GM12874 (cell line): ENCODE measurements around the gene VAV2.

Experiments used
- CTCF ChIP-seq: IDR thresholded peaks from 2 replicates; pipeline ENCODE4 v1.5.1; 2011; ENCODE audit warnings: low read depth, mild to moderate bottlenecking, control low read depth, low read length, moderate library complexity; ENCODE audit not compliant: insufficient read depth

The VAV2 gene

GRCh38 chr9:133793471-133793870 is 198.7 kb downstream of the VAV2 start:
- no peak for TF ChIP-seq CTCF

- TF ChIP-seq CTCF, result peak; percentile 94
Measured at GRCh38 chr9:133792721-133793470, 199.2 kb downstream of the VAV2 start.

GRCh38 chr9:133791735-133792649 is 200.1 kb downstream of the VAV2 start:
- TF ChIP-seq CTCF, result no peak

- TF ChIP-seq CTCF, result no peak
Measured at GRCh38 chr9:133791069-133791468, 201.1 kb downstream of the VAV2 start.

GRCh38 chr9:133789778-133790177 is 202.3 kb downstream of the VAV2 start:
- TF ChIP-seq CTCF, result no peak

- TF ChIP-seq CTCF, result no peak
Measured at GRCh38 chr9:133788819-133789717, 203.1 kb downstream of the VAV2 start.
